Left forelimb (tissue), 1 donor: Measurements from ENCODE around the gene RFTN1.

Experiments used
- DNase-seq: peaks from one replicate; pipeline ENCODE4 v3.0.0-alpha.2; 2018; ENCODE audit warnings: low spot score

Gene RFTN1

DNA sequence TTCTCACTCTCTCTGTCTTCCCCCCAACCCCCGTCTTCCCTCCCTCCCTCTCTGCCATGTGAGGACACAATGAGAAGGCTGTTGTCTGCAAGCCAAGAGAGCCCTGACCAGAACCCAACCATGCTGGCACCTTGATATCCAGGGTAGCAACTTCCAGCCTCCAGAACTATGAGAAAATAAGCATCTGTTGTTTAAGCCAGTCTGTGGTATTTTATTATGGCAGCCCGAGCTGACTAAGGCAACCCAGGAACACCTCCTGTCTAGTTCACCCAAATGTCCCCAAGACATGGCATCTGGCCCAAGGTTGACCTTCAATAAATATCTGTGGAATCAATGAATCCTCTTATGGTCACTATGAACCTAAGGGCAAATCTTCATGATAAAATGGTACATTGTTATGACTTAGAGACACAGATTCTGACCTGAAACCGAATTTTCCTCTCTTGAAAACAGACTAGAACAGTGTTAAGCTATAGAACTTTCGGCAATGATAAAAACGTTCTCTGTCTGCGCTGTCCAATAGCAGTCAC, 26.5 kb downstream of the RFTN1 start:
- no peak for DNase-seq

DNA sequence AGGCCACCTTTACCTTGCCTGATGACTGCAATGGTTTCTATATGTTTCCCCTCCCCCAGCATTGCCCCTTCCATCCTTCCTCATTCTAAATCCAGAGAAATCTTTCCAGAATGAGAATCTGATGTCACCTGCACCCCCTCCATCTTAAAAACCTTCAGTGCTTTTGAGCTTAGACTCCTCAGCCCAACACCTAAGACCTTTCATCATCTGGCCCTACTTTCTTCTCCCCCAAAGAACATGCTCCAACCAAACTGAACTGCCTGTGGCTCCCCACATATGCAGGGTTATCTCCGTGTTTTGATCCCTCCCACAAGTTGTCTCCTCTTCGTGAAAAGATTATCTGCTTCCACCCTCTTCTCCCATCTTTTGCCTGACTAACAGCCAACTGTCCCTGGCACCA, 27.3 kb downstream of the RFTN1 start:
- no peak for DNase-seq

DNA sequence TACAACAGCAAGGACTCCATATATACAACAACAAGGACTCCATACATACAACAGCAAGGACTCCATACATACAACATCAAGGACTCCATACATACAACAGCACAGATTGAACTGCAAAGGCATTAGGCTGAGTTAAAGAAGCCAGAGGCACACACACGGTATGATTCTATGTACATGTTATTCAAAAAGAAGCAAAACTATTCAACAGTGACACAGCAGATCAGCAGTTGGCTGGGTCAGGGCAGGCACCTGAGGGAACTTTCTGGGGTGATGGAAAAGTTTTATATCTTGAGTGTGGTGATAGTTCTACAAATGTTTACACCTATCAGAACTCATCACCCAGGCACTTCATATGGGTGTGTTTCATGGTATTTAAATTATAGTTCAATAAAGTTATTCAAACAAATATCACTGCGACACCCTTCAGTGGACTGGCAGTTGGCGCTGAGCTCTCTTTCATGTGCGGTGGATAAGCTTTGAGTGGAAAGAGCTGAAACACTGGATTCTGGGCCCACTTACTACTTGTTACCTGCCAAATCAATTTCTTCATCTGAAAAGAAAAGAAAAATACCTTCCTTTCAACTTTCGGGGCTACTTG, 28.0 kb downstream of the RFTN1 start:
- no peak for DNase-seq

DNA sequence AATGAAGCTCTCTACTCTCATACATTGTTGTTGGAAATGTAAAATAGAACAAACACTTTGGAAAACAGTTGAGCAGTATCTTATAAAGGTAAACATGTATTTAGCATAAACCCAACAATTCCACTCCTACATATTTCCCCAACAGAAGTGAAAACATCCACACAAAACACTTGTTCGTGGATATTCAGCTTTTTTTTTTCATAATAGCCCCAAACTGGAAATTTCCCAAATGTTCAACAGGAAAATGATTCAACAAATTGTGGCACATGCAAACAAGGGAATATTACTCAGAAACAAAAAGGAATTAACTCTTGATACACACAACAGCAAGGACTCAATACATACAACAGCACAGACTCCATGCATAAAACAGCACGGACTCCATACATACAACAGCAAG, 28.5 kb downstream of the RFTN1 start:
- no peak for DNase-seq

DNA sequence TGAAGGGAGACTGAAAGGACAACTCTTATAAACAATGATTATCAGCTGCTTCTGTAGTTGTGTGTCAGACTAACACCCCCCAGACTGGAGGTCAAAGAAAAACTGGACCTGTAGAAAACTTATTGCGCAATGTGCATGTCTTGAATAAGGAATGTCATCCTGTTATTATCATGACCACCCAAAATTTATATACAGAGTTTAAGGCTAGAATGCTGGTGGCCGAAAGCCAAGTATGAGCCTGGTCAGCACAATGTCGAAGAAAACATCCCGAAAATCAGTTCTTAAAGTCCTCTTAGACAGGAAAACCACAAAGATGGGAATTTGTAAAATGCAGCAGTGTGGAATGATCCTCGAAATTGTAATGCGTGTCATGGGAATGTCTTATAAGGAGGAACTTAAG, 29.3 kb downstream of the RFTN1 start:
- no peak for DNase-seq

DNA sequence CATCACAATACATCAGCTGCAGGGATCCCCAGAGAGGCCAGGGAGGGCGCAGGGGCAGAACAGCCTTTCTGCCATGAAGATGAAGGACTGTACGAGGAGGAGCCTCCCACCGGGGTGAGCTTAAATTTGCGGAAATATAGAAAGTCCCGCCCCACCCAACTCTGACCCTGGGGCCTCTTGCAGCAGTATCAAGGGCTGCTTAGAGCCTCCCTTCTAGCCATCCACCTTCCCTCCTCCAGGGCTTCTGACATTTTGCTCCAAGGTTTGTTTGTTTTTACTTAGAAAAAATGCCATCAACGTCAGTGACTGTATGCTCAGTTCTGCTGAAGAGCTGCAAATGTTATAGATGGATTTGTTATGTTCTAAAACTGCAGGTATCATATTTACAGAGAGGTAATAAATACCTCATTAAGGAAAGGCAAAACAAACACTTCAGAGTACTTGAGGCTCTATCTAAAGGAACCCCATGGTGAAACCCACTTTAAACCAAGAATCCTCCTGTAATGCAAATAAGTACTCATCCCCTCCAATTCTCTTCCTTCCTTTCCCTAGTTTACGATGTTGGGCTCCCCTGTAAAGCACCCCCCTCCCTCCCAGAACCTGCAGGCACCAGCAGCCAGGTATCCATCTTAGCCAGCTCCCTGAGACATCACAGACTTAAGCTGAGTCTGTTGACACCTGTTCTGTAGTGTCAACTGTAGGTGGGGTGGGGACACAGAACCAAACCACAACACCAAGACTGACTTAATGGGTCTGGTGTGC, 30.5 kb downstream of the RFTN1 start:
- no peak for DNase-seq

DNA sequence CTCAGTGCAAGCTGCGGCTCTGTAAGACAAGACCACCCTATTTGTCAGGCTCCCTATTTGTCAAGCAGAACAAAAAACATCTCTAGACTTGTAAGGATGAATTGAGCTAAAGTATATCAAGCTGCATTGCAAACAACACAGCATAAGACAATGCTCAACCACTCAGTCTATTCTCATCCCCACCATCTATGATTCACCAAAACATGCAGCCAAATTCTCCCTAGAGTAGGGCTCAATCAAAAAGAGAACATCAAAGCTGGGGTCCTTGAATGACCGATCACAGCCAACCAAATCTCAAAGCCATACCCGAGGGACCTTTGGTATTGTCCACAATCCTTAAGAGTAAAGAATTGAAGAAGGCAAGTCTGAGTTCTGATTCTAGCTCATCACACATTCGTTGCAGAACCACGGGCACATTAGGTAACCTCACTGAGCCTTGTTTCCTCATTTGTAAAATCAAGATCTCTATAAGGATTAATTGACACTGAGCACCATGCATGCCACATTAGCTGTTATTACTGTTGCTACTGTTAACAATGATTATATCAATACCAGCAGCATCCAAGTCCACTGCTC, 31.2 kb downstream of the RFTN1 start:
- no peak for DNase-seq

DNA sequence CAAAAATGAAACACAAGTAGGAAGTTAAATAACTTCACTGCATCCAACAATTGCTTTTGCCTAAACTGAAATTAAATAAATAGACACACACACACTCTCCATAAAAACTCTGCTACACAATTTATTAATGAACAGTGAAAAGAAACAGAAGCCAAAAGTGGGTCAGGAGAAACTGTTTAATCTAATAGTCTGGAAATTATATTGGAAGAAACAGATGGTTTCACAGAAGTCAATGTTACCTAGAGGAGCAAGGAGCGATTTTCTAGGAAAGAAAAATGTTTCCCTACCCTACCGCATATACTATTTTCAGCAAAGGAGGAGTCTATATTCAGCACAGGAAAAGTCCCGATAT, 32.0 kb downstream of the RFTN1 start:
- DNase-seq = no peak

DNA sequence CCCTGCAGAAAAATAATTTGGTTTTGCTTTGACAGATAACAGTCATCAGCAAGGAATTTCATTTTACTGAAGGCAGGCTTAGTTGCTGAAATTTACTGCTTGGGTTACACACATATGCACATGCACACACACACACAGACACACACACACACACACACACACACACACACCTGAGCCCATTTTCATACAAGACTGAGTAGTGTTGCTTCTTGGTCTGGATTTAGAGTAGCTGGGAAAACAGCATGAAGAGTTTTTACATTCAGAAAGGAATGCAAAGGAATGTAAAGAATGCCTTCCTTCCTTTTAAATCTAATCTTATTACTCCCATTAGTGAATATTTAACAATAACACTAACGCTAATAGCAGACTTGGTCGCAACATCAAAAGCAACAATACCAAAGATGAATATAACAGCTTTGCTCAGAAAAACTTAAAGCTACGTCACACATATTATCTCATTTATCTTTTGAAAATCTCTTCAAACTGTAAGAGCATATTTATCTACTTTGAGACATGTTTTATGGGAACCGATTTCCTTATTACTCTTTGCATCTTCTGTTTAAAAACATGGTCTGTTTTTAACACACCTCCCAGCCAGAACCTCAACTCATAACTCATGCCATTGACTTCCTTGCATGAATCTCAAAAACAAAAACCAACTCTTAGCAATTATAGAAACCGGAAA, 32.5 kb downstream of the RFTN1 start:
- no peak for DNase-seq

DNA sequence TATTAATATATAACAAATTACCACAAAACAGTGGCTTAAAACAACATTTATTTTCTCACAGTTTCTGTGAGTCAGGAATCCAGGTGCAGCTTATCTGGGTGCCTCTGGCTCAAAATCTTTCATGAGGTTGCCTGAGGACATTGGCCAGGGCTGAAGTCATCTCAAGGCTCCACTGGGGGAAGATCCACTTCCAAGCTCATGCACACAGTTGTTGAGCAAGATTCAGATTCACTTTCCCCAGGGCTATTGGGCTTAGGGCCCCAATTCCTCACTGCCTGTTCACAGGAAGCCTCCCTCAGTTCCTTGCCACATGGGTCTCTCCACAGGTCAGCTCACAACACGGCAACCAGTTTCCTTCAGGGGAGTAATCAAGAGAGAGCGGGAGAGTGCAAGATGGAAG, 35.0 kb downstream of the RFTN1 start:
- DNase-seq = no peak

DNA sequence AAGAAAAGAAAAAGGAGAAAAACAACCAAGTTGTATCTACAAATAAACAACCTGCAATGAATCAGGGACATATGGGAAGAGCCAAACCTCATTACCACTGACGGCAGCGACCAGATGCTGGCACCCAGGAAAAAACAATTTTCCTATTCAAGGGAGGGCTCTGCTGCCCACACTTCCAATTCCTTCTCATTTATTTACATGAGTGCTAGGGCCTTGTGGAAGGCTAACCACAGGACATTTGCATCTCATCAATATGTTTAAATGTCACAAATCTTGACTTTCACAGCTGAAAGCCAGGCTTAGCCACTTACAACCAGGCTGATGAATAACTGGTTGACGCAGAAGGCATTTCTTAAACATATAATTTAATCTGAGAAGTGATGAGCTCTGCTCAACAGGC, 36.0 kb downstream of the RFTN1 start:
- DNase-seq = no peak

DNA sequence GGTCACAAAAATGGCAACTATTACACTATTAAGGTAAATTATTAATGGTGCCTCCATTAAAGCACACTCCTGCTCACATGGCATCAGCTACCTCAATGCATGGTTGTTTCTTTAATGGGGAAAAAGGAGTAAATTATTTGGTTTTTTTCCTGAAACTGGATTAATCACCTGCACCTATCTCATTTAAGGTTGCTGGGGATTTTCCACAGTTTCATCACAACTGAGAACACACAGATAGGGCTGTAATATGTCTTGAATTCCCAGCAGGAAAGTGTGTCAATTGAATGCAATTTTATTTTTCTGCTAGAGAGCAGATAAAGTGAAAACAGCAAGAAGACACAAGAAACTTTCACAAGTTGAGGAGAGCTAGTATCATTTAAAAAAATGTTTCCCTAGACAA, 36.4 kb downstream of the RFTN1 start:
- no peak for DNase-seq

DNA sequence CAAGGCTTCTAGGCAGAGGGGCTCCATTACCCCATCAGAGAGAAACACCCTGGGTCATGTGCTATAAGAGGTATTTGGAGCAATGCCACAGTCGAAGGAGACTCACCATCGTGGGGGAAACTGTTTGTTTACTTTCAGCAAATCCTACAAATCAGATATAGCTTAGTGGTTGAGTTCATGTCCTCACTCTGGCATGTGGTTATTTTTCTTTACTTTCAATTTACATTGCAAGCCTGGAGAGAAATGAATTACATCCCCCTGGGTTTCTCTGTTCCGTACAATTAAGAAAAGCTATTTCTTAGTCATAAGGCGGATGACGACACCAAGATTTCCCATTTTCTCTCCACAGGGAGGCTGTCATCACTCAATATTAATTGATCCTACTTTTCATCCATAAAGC, 36.9 kb downstream of the RFTN1 start:
- no peak for DNase-seq

DNA sequence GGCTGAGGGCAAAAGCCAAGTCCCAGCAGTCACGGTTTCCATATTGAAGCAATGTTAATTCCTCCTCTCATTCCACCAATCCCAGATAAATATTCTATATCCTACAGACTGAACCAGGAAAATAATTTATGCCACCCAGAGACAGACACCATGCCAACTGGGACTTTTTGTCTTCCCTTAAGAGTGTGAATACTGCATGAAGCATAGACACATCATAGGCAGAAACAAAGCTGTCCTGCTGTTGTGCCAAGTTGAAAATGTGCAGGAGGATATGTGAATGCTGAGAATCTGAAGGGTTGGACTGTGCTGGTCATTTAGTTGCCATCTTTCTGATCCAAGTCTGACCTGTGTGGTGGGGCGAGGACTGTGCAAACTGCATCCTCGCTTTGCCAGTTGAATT, 37.7 kb downstream of the RFTN1 start:
- no peak for DNase-seq

DNA sequence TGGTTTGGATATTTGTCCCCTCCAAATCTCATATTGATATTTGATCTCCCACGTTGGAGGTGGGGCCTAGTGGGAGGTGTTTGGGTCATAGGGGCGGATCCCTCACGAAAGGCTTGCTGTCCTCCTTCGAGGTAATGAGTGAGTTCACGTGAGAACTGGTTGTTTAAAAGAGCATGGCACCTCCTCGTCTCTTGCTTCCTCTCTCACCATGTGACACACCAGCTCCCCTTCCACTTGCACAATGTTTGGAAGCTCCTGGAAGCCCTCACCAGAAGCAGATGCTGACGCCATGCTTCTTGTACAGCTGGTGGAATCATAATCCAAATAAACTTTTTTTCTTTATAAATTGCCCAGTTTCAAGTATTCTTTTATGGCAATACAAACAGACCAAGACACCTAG, 38.6 kb downstream of the RFTN1 start:
- DNase-seq = no peak

DNA sequence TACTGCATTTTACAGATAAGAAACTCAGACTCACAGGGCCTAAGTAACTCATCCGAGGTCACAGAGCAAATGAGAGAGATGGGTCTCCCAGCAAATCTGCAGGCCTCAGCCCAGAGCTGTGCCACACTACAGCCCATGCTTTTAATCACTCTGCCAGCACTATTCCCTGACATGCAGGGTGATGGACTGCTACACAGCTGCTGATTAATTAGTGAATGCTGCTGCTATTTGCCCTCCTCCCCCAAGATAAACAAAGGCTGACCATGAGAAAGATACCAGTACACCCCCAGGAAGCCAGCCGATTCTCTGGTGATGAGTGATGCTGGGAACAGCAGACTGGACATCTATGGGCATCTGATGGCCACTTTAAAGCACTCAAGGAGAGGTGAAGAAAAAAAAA, 39.3 kb downstream of the RFTN1 start:
- DNase-seq = no peak

DNA sequence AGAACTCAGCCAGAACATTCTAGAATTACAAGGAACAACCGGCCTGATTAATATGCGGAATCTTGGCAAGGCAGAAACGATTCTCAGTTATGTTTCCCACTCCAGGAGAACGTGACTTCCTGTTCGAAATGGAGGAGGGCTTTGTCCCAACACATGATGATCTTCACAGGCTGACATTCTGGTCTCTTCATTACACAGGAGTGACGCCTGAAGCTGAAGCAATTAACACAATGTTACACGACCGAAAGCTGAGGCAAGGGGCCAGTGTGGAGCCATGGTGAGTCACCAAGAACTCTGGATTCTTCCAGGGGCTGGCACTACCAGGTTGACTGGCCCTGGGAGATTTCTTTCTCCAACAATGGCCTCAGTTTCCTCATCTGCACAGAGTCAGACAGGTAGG, 40.9 kb downstream of the RFTN1 start:
- no peak for DNase-seq

DNA sequence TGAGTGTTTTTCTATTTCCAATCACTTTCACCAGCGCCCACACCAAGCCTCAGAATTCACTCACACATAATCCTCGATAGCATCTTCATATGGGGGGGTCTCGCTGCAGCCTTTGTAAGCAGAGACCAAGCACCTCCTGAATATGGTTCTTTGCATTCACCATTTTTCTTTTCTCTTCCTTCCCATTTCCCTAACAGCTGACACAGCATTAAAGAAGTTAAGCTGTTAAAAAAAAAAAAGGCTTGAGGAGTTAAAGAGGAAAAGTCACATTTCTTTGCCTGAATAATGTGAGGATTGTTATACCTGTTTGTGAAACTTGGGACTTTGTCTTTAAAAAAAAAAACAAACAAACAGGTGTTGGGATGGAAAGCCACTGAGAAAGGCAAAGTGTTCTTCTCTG, 41.6 kb downstream of the RFTN1 start:
- no peak for DNase-seq

DNA sequence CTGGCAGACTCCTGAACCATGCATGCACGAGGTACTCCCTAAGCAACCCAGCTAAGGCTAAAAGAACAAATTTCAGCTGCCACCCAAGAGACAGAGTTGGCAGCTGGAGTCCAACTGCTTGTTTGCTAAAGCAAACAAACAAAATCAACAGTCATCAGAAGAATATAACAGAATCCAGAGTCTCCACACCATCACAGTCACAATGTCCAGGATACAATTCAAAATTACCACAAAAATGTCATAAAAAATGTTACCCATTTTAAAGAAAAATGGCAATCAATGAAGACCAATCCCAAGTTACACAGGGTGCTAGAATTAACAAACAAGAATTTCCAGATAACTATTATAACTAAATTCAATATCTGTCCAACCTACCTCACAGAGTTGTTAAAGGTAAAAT, 42.9 kb downstream of the RFTN1 start:
- no peak for DNase-seq

DNA sequence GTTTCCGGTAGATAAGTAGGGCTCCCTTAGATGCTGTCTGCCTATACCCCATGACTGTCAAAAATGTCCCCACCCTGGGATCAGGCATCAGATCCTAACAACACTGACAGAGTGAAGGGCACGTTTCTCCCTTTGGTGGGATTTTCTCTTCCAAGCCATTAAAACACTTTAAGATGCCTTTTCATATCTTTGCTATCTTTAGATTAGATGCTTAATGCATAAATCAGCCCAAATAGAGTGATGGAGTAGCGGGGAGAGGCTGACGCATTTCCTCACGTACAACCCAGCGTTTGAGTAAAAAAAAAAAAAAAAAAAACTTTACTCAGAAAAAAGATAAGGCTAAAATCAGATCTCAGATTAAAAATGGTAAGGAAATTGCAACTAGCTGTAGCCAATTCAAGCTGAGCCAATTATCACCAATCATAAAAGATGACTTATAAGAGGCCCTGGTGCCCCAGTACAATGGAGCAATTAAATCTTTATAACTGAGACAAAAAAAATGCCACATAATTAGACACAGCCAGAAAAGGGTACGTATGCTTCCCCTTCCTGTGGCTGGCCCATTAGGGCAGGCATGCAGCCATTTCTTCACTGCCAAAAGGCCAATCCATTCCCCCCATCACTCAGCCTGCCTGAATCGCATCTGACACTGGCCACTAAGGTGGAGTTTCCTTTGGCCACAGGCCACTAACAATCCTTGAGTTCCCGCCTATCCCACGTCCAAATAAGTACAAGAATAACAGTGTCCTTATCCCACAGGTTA, 45.0 kb downstream of the RFTN1 start:
- no peak for DNase-seq

DNA sequence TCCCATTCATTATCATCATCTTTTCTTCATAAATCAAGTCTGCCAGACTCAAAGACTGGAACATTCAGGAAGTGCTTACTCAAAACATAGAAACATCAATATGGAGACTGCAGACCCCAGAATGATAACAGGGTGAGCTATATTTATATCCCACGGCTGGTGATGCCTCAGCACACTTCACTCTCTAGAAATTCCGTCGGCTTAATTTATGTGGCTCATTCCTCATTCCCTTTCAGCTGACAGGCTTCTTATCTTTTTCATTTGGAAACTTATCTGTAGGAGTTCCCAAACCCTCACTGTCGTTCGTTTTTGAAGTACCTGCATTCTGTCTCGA, 45.5 kb downstream of the RFTN1 start:
- DNase-seq = no peak

DNA sequence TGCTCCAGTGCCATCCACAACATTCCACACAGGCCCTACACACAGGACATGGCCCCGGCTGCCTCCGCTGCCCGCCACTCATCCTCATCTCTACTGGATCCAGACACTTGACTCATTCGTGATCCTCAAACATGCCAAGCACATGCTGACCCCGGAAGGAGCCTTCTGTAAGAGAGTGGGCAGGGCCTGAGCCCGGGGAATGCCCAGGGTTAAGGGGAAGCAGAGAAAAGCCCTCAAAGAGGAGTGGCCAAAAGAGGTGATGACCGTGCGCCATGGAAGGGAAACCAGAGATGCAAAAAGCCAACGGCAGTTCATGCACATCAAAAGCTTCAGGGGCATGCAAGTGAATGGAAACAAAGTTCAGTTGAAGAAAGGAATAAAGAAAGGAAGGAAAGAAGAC, 46.1 kb downstream of the RFTN1 start:
- DNase-seq = no peak
